H1 (cell line): ENCODE results near the gene NXNL2. TPM values are rescaled to one million over a fixed set of nuclear protein-coding genes. Genes with fewer than 3 reads are reported as not detected.

ENCODE experiments used
- CTCF ChIA-PET: fragments of 300-600 bp; sonication (Branson Sonifier 250); formaldehyde crosslinking; loops from one replicate; lab custom pipeline; 2021; ENCODE audit not compliant: partially characterized antibody; lab: Charles Lee
- POLR2A ChIA-PET: fragments of 300-600 bp; sonication (Branson Sonifier 250); formaldehyde crosslinking; loops from one replicate; lab custom pipeline; 2021; ENCODE audit warnings: inconsistent platforms; ENCODE audit not compliant: partially characterized antibody; lab: Charles Lee
- DNase-seq, 2 experiments: peaks; one replicate each; pipeline versions ENCODE4 v3.0.0 to v3.0.0-alpha.2; 2010 to 2022; ENCODE audit warnings: low spot score in 2 of 2, low read depth in 1 of 2, mixed read lengths in 1 of 2
- FAIRE-seq: peaks from 2 replicates; lab custom pipeline; 2011; peaks lifted over from hg19 to GRCh38; lab: Jason Lieb, UNC
- H2AFZ ChIP-seq: 2 replicates; pipeline ENCODE4 v1.8.1; 2012; ENCODE audit warnings: low read length, inconsistent platforms
- H2AK5ac ChIP-seq: 2 replicates; pipeline ENCODE4 v1.6.1; 2013; ENCODE audit warnings: low read depth, low read length
- H2BK120ac ChIP-seq: replicated peaks from 2 replicates; pipeline ENCODE3; 2013; ENCODE audit warnings: low read depth, low read length, inconsistent platforms
- H2BK12ac ChIP-seq: 2 replicates; pipeline ENCODE4 v1.6.1; 2013; ENCODE audit warnings: low read depth, low read length
- H2BK15ac ChIP-seq: 2 replicates; pipeline ENCODE4 v1.6.1; 2013; ENCODE audit warnings: low read length
- H2BK20ac ChIP-seq: 2 replicates; pipeline ENCODE4 v1.6.1; 2013; ENCODE audit warnings: low read length
- H2BK5ac ChIP-seq: 2 replicates; pipeline ENCODE4 v1.6.1; 2013; ENCODE audit warnings: low read depth, low read length
- H3K14ac ChIP-seq: 2 replicates; pipeline ENCODE4 v1.6.1; 2013; ENCODE audit warnings: inconsistent platforms; ENCODE audit not compliant: insufficient read length
- H3K18ac ChIP-seq: 2 replicates; pipeline ENCODE4 v1.6.1; 2013; ENCODE audit warnings: low read length; ENCODE audit errors: extremely low read depth
- H3K23ac ChIP-seq: 2 replicates; pipeline ENCODE4 v1.6.1; 2013; ENCODE audit warnings: inconsistent platforms; ENCODE audit not compliant: insufficient read length
- H3K23me2 ChIP-seq: 2 replicates; pipeline ENCODE4 v1.6.1; 2013; ENCODE audit warnings: low read depth, low read length
- H3K27ac ChIP-seq: 2 replicates; pipeline ENCODE4 v1.6.1; 2011; ENCODE audit warnings: low read depth, low read length, inconsistent platforms
- H3K27me3 ChIP-seq, 4 experiments: replicated peaks in 1 of 4; 1 replicate in 1 of 4; 2 replicates in 3 of 4; pipeline versions ENCODE4 v1.6.1 to v1.8.1; 2011 to 2013; ENCODE audit warnings: low read length in 3 of 4, mild to moderate bottlenecking in 3 of 4, inconsistent platforms in 2 of 4, mixed read lengths in 2 of 4, moderate library complexity in 1 of 4; ENCODE audit not compliant: control insufficient read depth in 3 of 4, insufficient read depth in 3 of 4; ENCODE audit errors: extremely low read depth in 1 of 4
- H3K36me3 ChIP-seq, 4 experiments: 2 replicates each; pipeline versions ENCODE4 v1.6.1 to v1.8.1; 2011 to 2013; ENCODE audit warnings: mild to moderate bottlenecking in 4 of 4, low read length in 3 of 4, moderate library complexity in 2 of 4, control low read depth in 1 of 4, inconsistent platforms in 1 of 4; ENCODE audit not compliant: insufficient read depth in 4 of 4, control insufficient read depth in 2 of 4
- H3K4ac ChIP-seq: replicated peaks from 2 replicates; pipeline ENCODE3; 2013; ENCODE audit warnings: low read length, low read depth, mixed read lengths, inconsistent platforms; ENCODE audit not compliant: insufficient read length
- H3K4me1 ChIP-seq, 4 experiments: replicated peaks in 1 of 4; 1 replicate in 1 of 4; 2 replicates in 3 of 4; pipeline versions ENCODE4 v1.6.1 to v1.8.1; 2011 to 2013; ENCODE audit warnings: low read length in 3 of 4, inconsistent platforms in 2 of 4, mixed read lengths in 1 of 4; ENCODE audit not compliant: insufficient read depth in 4 of 4, control insufficient read depth in 3 of 4
- H3K4me2 ChIP-seq, 2 experiments: 2 replicates each; pipeline versions ENCODE4 v1.6.1 to v1.8.1; 2011 to 2013; ENCODE audit warnings: low read depth in 2 of 2, low read length in 2 of 2, control low read depth in 1 of 2, inconsistent platforms in 1 of 2, mild to moderate bottlenecking in 1 of 2; ENCODE audit not compliant: insufficient read depth in 1 of 2
- H3K4me3 ChIP-seq, 4 experiments: fragments of 200-600, 300-600 bp in 1 of 4; sonication (generic), shearing (Covaris generic), sonication (Bioruptor Twin) in 1 of 4; 2 replicates each; pipeline versions ENCODE4 v1.5.1 to v1.8.1; 2011 to 2016; ENCODE audit warnings: low read length in 4 of 4, low read depth in 3 of 4, control low read depth in 2 of 4, inconsistent platforms in 2 of 4, mild to moderate bottlenecking in 2 of 4, mixed read lengths in 1 of 4, moderate library complexity in 1 of 4; ENCODE audit not compliant: insufficient read depth in 2 of 4; ENCODE audit errors: extremely low read depth in 1 of 4
- H3K56ac ChIP-seq: replicated peaks from 2 replicates; pipeline ENCODE3; 2013; ENCODE audit warnings: low read depth, mild to moderate bottlenecking, mixed read lengths, low read length, inconsistent platforms; ENCODE audit not compliant: insufficient read length
- H3K79me1 ChIP-seq: 2 replicates; pipeline ENCODE4 v1.6.1; 2013; ENCODE audit warnings: low read depth, low read length, control low read depth
- H3K79me2 ChIP-seq, 2 experiments: 2 replicates each; pipeline versions ENCODE4 v1.6.1 to v1.8.1; 2012 to 2013; ENCODE audit warnings: low read length in 2 of 2, mild to moderate bottlenecking in 2 of 2, inconsistent platforms in 1 of 2; ENCODE audit not compliant: insufficient read depth in 2 of 2, control insufficient read depth in 1 of 2
- H3K9ac ChIP-seq, 4 experiments: replicated peaks in 1 of 4; 1 replicate in 1 of 4; 2 replicates in 3 of 4; pipeline versions ENCODE4 v1.6.1 to v1.8.1; 2011 to 2013; ENCODE audit warnings: low read depth in 3 of 4, low read length in 3 of 4, control low read depth in 2 of 4, mild to moderate bottlenecking in 2 of 4, moderate library complexity in 2 of 4, inconsistent platforms in 1 of 4; ENCODE audit errors: extremely low read depth in 1 of 4
- H3K9me3 ChIP-seq, 2 experiments: 2 replicates each; pipeline versions ENCODE4 v1.6.1 to v1.8.1; 2012 to 2013; ENCODE audit warnings: mild to moderate bottlenecking in 2 of 2, moderate library complexity in 2 of 2, control low read depth in 1 of 2, inconsistent platforms in 1 of 2, low read depth in 1 of 2, low read length in 1 of 2, mixed read lengths in 1 of 2; ENCODE audit not compliant: insufficient read depth in 2 of 2
- H4K20me1 ChIP-seq, 2 experiments: replicated peaks in 1 of 2; 2 replicates each; pipeline versions ENCODE3 to v1.8.1; 2011 to 2013; ENCODE audit warnings: inconsistent platforms in 2 of 2, low read length in 2 of 2, mild to moderate bottlenecking in 1 of 2; ENCODE audit not compliant: insufficient read depth in 2 of 2, control insufficient read depth in 1 of 2
- H4K5ac ChIP-seq: 2 replicates; pipeline ENCODE4 v1.6.1; 2013; ENCODE audit warnings: low read length, low read depth, mixed read lengths, inconsistent platforms; ENCODE audit not compliant: insufficient read length
- H4K8ac ChIP-seq: 2 replicates; pipeline ENCODE4 v1.8.0; 2013; ENCODE audit warnings: mild to moderate bottlenecking, moderate library complexity, low read length, inconsistent platforms; ENCODE audit not compliant: insufficient read depth; ENCODE audit errors: extremely low read depth
- H4K91ac ChIP-seq: replicated peaks from 2 replicates; pipeline ENCODE3; 2013; ENCODE audit warnings: low read length, mixed read lengths, inconsistent platforms; ENCODE audit not compliant: insufficient read length
- CEBPB ChIP-seq: IDR thresholded peaks from 2 replicates; pipeline ENCODE4 v1.6.1; 2012; ENCODE audit warnings: low read depth, low read length
- FOSL1 ChIP-seq: IDR thresholded peaks from 2 replicates; pipeline ENCODE4 v1.6.1; 2011; ENCODE audit warnings: mild to moderate bottlenecking, low read depth, low read length, moderate library complexity; ENCODE audit not compliant: insufficient read depth
- MAFK ChIP-seq: IDR thresholded peaks from 2 replicates; pipeline ENCODE4 v1.6.1; 2012; ENCODE audit warnings: low read depth, mild to moderate bottlenecking, improper control_type of control experiment, low read length
- WGBS, 2 experiments: shearing (Covaris generic) in 1 of 2; methylation state at CpG; one replicate each; pipeline versions ENCODE4 v1.1.6 to v1.1.7; 2013 to 2015; ENCODE audit warnings: low lambda C conversion rate in 2 of 2, mixed read lengths in 2 of 2, inconsistent platforms in 1 of 2, low coverage in 1 of 2, missing lambda C conversion rate in 1 of 2; ENCODE audit not compliant: insufficient replicate concordance in 2 of 2, insufficient coverage in 1 of 2, insufficient read length in 1 of 2; ENCODE audit errors: extremely low coverage in 1 of 2, missing lambda C conversion rate in 1 of 2; 5-methylcytosine and 5-hydroxymethylcytosine counted together
- polyA plus RNA-seq, 7 experiments: library from polyadenylated mRNA; depleted of rRNA in 3 of 7; stranded (reverse) in 5 of 7; unstranded in 2 of 7; fragments of >200 nt in 5 of 7; fragments of 200-250 nt in 2 of 7; gene quantifications; 1 replicate in 5 of 7; 2 replicates in 1 of 7; 4 replicates in 1 of 7; pipeline versions ENCODE4 v1.2.1 to v1.2.3, GENCODE V29; 2011 to 2013; ENCODE audit warnings: missing spikeins in 2 of 7, mixed read lengths in 2 of 7
- total RNA-seq: library from RNA; stranded (reverse); fragmentation: NEBNext Ultra II Directional; extraction: Animal tissue kit (Norgen Biotek cat#: 25700); gene quantifications from 2 replicates; pipeline ENCODE4 v1.2.1, GENCODE V29; 2021

NXNL2 gene
- total and polyA plus RNA-seq, 2 of the 8 experiments (the other 6 are each of a cell fraction or from before 2014, with no cell fraction given): 1.9 to 2.6 TPM

- Histone ChIP-seq H3K27me3 (peaks cover 0 to 15% (median 12%) of the 10 kb centered on the region in 4 experiments; a peak in 4 of 7 replicates), H3K36me3 (no peaks in the 10 kb centered on the region), H3K23me2 (peaks cover 8% of the 10 kb centered on the region; the same call in 1 of the 2 replicates), H3K79me1 (0 out of 2 replicates have a peak, but pooled peaks cover 9% of the 10 kb centered on the region), H2BK5ac (no peak overlapping the region), H3K4ac (no peak overlapping the region), H3K4me2 (no peak overlapping the region; a peak in 1 of 4 replicates), H3K27ac (no peak overlapping the region), H4K8ac (no peak overlapping the region), H3K23ac (no peak overlapping the region), H3K4me1 (peaks cover 0 to 4% (median under 1%) of the 10 kb centered on the region in 4 experiments; a peak in 2 of 7 replicates), H3K9ac (no peak overlapping the region), H2BK12ac (no peak overlapping the region), H4K5ac (no peak overlapping the region), H3K4me3 (no peak overlapping the region), H4K91ac (no peak overlapping the region), H3K9me3 (no peaks in the 10 kb centered on the region), H3K56ac (no peak overlapping the region), H3K79me2 (no peaks in the 10 kb centered on the region), H2AFZ (no peak overlapping the region), H2BK20ac (no peak overlapping the region), H3K18ac (no peak overlapping the region), H4K20me1 (peaks cover 2 to 7% of the 10 kb centered on the region in 2 experiments), H3K14ac (no peak overlapping the region), H2BK120ac (no peak overlapping the region), H2BK15ac (no peak overlapping the region), H2AK5ac (0 out of 2 replicates have a peak overlapping the region, but pooled peaks have one; percentile 24)
- TF ChIP-seq CEBPB (no peak), FOSL1 (no peak), MAFK (no peak)
- FAIRE-seq: no peak
- DNase-seq: no peak
- WGBS, 2 experiments: 89% methylated on average over 13 of the region's 15 CpGs; no CpG with 5 or more reads in 1 of the 2 experiments
- ChIA-PET CTCF (interaction anchor here (0.7 to 2.1 kb wide), 5 partner anchors 14 to 120 kb away, joined by 3 to 5 read pairs (median 3); no protein-coding TSS in a partner anchor), POLR2A (interaction anchor here (1.0 kb wide), 1 partner anchor 150 kb away, joined by 3 read pairs; no protein-coding TSS in a partner anchor)
These were observed 2.2 kb downstream of the NXNL2 start for GRCh38 chr9:88536951-88537760.
